Kidney (tissue), 14 donors: ENCODE results near the gene HOXD8. TPM values are rescaled to one million over a fixed set of nuclear protein-coding genes. Genes with fewer than 3 reads are reported as not detected.
A peak's percentile ranks its signal among the peaks of the same experiment; 100 is the strongest.

Source experiments
- DNase-seq, 5 donors: peaks; one replicate each; pipeline ENCODE4 v3.0.0-alpha.2; 2013 to 2020
- FAIRE-seq: peaks from 2 replicates; lab custom pipeline; 2012; peaks lifted over from hg19 to GRCh38; lab: Jason Lieb, UNC
- H3K27ac ChIP-seq, 2 donors: one replicate each; pipeline ENCODE4 v1.7.0; 2013; ENCODE audit warnings: low read depth in 2 of 2, low read length in 2 of 2, inconsistent platforms in 1 of 2
- H3K27me3 ChIP-seq: one replicate; pipeline ENCODE4 v1.7.1; 2013; ENCODE audit warnings: low read length, inconsistent platforms; ENCODE audit not compliant: control insufficient read depth, insufficient read depth
- H3K36me3 ChIP-seq, 3 donors: one replicate each; pipeline versions ENCODE4 v1.7.0 to v1.7.1; 2013; ENCODE audit warnings: low read length in 3 of 3, control low read depth in 1 of 3, inconsistent platforms in 1 of 3; ENCODE audit not compliant: insufficient read depth in 3 of 3, control insufficient read depth in 2 of 3
- H3K4me1 ChIP-seq, 3 donors: one replicate each; pipeline versions ENCODE4 v1.7.0 to v1.7.1; 2013; ENCODE audit warnings: low read length in 3 of 3, inconsistent platforms in 1 of 3, low read depth in 1 of 3; ENCODE audit not compliant: control insufficient read depth in 2 of 3, insufficient read depth in 2 of 3
- H3K4me3 ChIP-seq, 3 donors: one replicate each; pipeline versions ENCODE4 v1.7.0 to v1.8.1; 2013; ENCODE audit warnings: low read length in 3 of 3, control low read depth in 1 of 3, inconsistent platforms in 1 of 3
- H3K9ac ChIP-seq, 3 donors: one replicate each; pipeline versions ENCODE4 v1.7.0 to v1.7.1; 2013; ENCODE audit warnings: low read length in 3 of 3, control low read depth in 1 of 3, inconsistent platforms in 1 of 3
- H3K9me3 ChIP-seq, 3 donors: one replicate each; pipeline versions ENCODE4 v1.7.0 to v1.7.1; 2013; ENCODE audit warnings: low read length in 3 of 3, control low read depth in 1 of 3, inconsistent platforms in 1 of 3; ENCODE audit not compliant: control insufficient read depth in 2 of 3, insufficient read depth in 1 of 3
- intact Hi-C: fragments of 100-400 bp; cut with DNase I; formaldehyde crosslinking; loops from one replicate; pipeline ENCODE4 v1.11.1; 2022
- polyA plus RNA-seq: library from polyadenylated mRNA; stranded (reverse); fragments of 350-450 nt; fragmentation: Illumina TruSeq; extraction: RNeasy Lipid Tissue Mini Kit (QIAGEN cat#74804); gene quantifications from one replicate; pipeline ENCODE4 v1.2.3, GENCODE V29; 2014; ENCODE audit warnings: low read depth, low replicate concordance; ENCODE audit not compliant: insufficient read depth
- total RNA-seq: library from RNA; stranded (reverse); fragmentation: NEBNext Ultra II Directional; extraction: Animal tissue kit (Norgen Biotek cat#: 25700); gene quantifications from one replicate; pipeline ENCODE4 v1.2.1, GENCODE V29; 2021
- TF ChIP-seq, protein P1 (sequence below): IDR thresholded peaks from 3 replicates; pipeline ENCODE4 v1.5.1; 2012; ENCODE audit warnings: mild to moderate bottlenecking, moderate library complexity, borderline replicate concordance; ENCODE audit not compliant: insufficient read depth; ENCODE audit errors: extremely low read depth
- donor health status: control.
- donor health status: control.
- donor health status: control.
- donor health status: control.
- donor health status: control.
- donor health status: DM: yes; HTN: yes; CAD: no.
- donor health status: Normal renal cell carcinoma (clear cell type).

HOXD8 gene
- total and polyA plus RNA-seq, 2 donors from 2014 or later, result 76.5 to 122 TPM

DNA sequence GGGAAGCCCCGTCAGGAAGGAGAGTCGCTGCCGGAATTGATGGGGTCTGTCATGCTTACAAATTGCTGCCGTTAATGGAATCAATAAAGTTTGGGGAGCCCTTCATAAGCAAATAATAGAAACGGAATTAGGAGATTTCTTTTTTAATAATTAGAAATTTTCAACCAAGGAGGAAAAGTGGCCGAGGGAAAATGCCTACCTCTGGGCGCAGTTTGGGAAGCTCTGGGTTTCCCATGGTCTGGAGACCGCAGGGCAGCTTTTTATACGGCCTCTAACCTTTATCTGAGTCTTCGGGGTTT lies 47.0 kb upstream of the HOXD8 start:
- Histone ChIP-seq H3K9me3 (peaks cover 0 to 9% (median 0%) of the 10 kb centered on the region in 3 donors), H3K9ac (no peak overlapping the region), H3K4me1 (peaks cover 0 to 6% (median 0%) of the 10 kb centered on the region in 3 donors), H3K4me3 (no peak overlapping the region), H3K27ac (no peak overlapping the region), H3K36me3 (no peaks in the 10 kb centered on the region), H3K27me3 (peaks cover 90% of the 10 kb centered on the region)
- TF ChIP-seq, protein P1, sequence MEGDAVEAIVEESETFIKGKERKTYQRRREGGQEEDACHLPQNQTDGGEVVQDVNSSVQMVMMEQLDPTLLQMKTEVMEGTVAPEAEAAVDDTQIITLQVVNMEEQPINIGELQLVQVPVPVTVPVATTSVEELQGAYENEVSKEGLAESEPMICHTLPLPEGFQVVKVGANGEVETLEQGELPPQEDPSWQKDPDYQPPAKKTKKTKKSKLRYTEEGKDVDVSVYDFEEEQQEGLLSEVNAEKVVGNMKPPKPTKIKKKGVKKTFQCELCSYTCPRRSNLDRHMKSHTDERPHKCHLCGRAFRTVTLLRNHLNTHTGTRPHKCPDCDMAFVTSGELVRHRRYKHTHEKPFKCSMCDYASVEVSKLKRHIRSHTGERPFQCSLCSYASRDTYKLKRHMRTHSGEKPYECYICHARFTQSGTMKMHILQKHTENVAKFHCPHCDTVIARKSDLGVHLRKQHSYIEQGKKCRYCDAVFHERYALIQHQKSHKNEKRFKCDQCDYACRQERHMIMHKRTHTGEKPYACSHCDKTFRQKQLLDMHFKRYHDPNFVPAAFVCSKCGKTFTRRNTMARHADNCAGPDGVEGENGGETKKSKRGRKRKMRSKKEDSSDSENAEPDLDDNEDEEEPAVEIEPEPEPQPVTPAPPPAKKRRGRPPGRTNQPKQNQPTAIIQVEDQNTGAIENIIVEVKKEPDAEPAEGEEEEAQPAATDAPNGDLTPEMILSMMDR, result no peak
- intact Hi-C loops, result no loop called here
- FAIRE-seq, result no peak
- DNase-seq, result no peak

DNA sequence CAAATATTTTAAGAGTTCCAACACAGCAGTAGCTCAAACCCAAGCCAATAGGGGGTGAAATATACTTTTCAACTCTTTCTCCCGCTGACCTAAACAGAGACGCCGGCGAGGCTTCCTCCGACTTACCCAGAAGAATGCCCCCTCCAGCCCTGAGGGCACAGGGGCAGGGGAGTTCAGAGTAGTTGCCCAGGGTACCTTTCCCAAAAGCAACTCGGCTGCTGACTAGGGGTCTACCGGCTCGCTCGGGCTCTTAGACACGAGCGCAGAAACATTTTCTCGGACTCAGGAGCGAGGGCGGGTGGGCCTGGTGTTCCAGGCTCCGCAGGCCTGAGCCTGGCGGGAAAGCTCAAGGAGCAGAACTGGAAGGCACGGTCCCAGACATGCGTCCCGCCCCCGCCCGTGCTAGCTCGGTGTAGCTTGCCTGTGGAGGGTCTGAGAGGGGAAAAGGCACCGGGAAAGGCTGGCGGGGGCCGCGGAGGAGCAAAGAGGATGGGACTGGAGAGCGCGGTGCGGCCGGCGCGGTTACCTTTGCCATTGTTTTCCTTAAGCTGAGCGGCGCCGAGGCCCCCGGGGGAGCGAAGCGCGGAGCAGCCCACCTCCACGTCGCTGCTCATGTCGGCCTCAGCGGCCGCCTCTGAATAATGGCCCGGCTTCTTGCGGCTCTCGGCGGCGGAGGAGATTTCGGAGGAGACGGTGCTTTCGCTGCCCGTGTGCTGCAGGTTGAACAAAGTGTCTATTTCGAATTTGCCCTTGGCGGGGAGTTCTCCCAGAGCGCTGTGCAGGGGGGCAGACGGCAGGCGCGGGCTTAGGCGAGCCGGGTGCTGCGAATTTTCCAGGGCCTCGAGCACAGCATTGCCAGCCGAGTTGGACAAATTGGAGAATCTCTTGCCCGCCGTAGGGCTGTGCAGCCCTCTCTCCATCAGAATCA lies 46.4 kb upstream of the HOXD8 start:
- DNase-seq, result peak in 4 of 5 donors; percentile 45 to 66 (median 55)
- intact Hi-C loops, result no loop called here
- TF ChIP-seq, protein P1, result no peak
- FAIRE-seq, result no peak
- Histone ChIP-seq H3K27me3 (peaks cover 90% of the 10 kb centered on the region), H3K9ac (no peak overlapping the region), H3K4me3 (no peak overlapping the region), H3K4me1 (peaks cover 0 to 9% (median 0%) of the 10 kb centered on the region in 3 donors), H3K9me3 (peaks cover 0 to 9% (median 0%) of the 10 kb centered on the region in 3 donors), H3K27ac (no peak overlapping the region), H3K36me3 (no peaks in the 10 kb centered on the region)

DNA sequence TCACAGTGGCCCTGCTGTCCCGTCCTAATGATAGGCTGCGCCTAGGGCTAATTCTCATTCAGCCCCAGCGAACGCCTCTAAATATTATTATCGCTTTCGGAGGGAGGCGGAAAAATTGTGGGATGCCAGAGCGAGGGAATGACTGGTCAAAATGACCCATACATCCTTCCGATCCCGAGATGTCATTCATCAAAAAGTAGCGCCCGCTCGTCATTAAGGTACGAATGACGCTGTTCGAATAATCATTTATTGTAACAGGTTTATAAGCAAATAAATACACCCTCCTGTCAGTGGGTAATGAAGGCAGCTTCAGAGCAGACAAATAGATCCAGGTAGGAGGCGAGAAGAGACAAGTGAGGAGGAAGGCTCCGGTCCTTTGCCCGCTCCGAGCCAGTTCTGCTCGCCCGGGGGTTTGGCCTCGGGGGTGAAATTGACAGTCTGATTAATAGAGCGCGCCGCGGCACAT lies 45.7 kb upstream of the HOXD8 start, which contains the start of gene EVX2:
Gene EVX2 (minus strand): TSS at position 167 of the 466 bp plus-strand sequence. CDS start 186 bp downstream, outside the sequence.
- no peaks in the 10 kb centered on the region for H3K36me3 ChIP-seq
- H3K4me3 ChIP-seq, result no peak within 1 kb of the TSS
- H3K9ac ChIP-seq, result no peak within 1 kb of the TSS
- peaks cover 0 to 10% (median 0%) of the 10 kb centered on the region in 3 donors for H3K4me1 ChIP-seq
- DNase-seq (peak in 2 of 5 donors; percentile 16 to 40), FAIRE-seq (no peak)
- H3K9me3 ChIP-seq, result peaks cover 0 to 9% (median 0%) of the 10 kb centered on the region in 3 donors
- TF ChIP-seq, protein P1, result no peak
- peaks cover 90% of the 10 kb centered on the region for H3K27me3 ChIP-seq
- no peak within 1 kb of the TSS for H3K27ac ChIP-seq
- intact Hi-C loops, result no loop called here
